SK-N-SH (cell line): Measurements from ENCODE around the gene WNT1. TPM values are rescaled to one million over a fixed set of nuclear protein-coding genes. Genes with fewer than 3 reads are reported as not detected.

Source experiments
- CTCF ChIA-PET: fragments of 300-600, 350-600 bp; formaldehyde crosslinking; extraction: SDS; loops from one replicate; lab custom pipeline; 2021; lab: Yijun Ruan, JAX
- POLR2A ChIA-PET: fragments of 350-600 bp; sonication (Branson Sonifier 250); formaldehyde crosslinking; extraction: SDS; loops from one replicate; lab custom pipeline; 2020; ENCODE audit warnings: antibody characterized with exemption, inconsistent platforms; lab: Yijun Ruan, JAX
- DNase-seq: peaks from one replicate; pipeline ENCODE4 v3.0.0; 2012
- H2AFZ ChIP-seq: fragments of 200-600 bp; sonication (generic); 2 replicates; pipeline ENCODE4 v1.8.1; 2016; ENCODE audit warnings: antibody characterized with exemption, mild to moderate bottlenecking, low read depth
- H3F3A ChIP-seq: fragments of 200-600 bp; sonication (generic); replicated peaks from 2 replicates; pipeline ENCODE3; 2016; ENCODE audit warnings: antibody characterized with exemption, mild to moderate bottlenecking; ENCODE audit not compliant: insufficient read depth
- H3K27ac ChIP-seq, 2 experiments: fragments of 200-500 bp in 1 of 2; fragments of 200-600 bp in 1 of 2; sonication (Bioruptor generic) in 1 of 2; sonication (generic), shearing (Covaris generic) in 1 of 2; 2 replicates each; pipeline versions ENCODE4 v1.5.1 to v1.6.1; 2014 to 2016; ENCODE audit warnings: low read depth in 2 of 2, inconsistent platforms in 1 of 2, low read length in 1 of 2, mild to moderate bottlenecking in 1 of 2, mixed read lengths in 1 of 2
- H3K27me3 ChIP-seq: fragments of 200-600 bp; sonication (generic), shearing (Covaris generic); 2 replicates; pipeline ENCODE4 v1.6.1; 2016; ENCODE audit warnings: mixed run types; ENCODE audit not compliant: insufficient read depth
- H3K36me3 ChIP-seq, 2 experiments: fragments of 200-500 bp in 1 of 2; fragments of 200-600 bp in 1 of 2; sonication (Bioruptor generic) in 1 of 2; sonication (generic) in 1 of 2; replicated peaks in 1 of 2; 2 replicates each; pipeline versions ENCODE3 to v1.5.1; 2014 to 2016; ENCODE audit warnings: low read length in 1 of 2, mild to moderate bottlenecking in 1 of 2; ENCODE audit not compliant: insufficient read depth in 2 of 2, control insufficient read depth in 1 of 2
- H3K4me1 ChIP-seq, 2 experiments: fragments of 200-500 bp in 1 of 2; fragments of 200-600 bp in 1 of 2; sonication (Bioruptor generic) in 1 of 2; sonication (generic), shearing (Covaris generic) in 1 of 2; 2 replicates each; pipeline versions ENCODE4 v1.5.1 to v1.6.1; 2014 to 2016; ENCODE audit warnings: low read depth in 1 of 2, low read length in 1 of 2, mixed run types in 1 of 2; ENCODE audit not compliant: insufficient read depth in 2 of 2, control insufficient read depth in 1 of 2
- H3K4me2 ChIP-seq: fragments of 200-600 bp; sonication (generic), shearing (Covaris generic); 2 replicates; pipeline ENCODE4 v1.6.1; 2017; ENCODE audit warnings: mixed run types
- H3K4me3 ChIP-seq, 2 experiments: fragments of 200-500 bp in 1 of 2; fragments of 200-600 bp in 1 of 2; sonication (Bioruptor generic) in 1 of 2; sonication (generic), shearing (Covaris generic) in 1 of 2; 2 replicates each; pipeline versions ENCODE4 v1.5.1 to v1.8.1; 2014 to 2016; ENCODE audit warnings: low read depth in 2 of 2, inconsistent platforms in 1 of 2, low read length in 1 of 2, mild to moderate bottlenecking in 1 of 2, mixed read lengths in 1 of 2, moderate library complexity in 1 of 2
- H3K79me2 ChIP-seq: fragments of 200-600 bp; sonication (generic); 2 replicates; pipeline ENCODE4 v1.8.1; 2017; ENCODE audit warnings: mild to moderate bottlenecking; ENCODE audit not compliant: insufficient read depth
- H3K9ac ChIP-seq: fragments of 200-600 bp; sonication (generic); 2 replicates; pipeline ENCODE4 v1.6.1; 2017; ENCODE audit warnings: mixed run types
- H3K9me2 ChIP-seq: fragments of 200-600 bp; sonication (generic); 2 replicates; pipeline ENCODE4 v1.6.1; 2017; ENCODE audit warnings: mixed run types
- H3K9me3 ChIP-seq: fragments of 200-600 bp; sonication (generic); 2 replicates; pipeline ENCODE4 v1.6.1; 2017; ENCODE audit warnings: mixed run types, mild to moderate bottlenecking, moderate library complexity
- H4K20me1 ChIP-seq: fragments of 200-600 bp; sonication (generic); 2 replicates; pipeline ENCODE4 v1.6.1; 2017; ENCODE audit warnings: mild to moderate bottlenecking, mixed run types; ENCODE audit not compliant: insufficient read depth
- CHD2 ChIP-seq: fragments of 150-350 bp; IDR thresholded peaks from 2 replicates; pipeline ENCODE4 v1.6.1; 2018; ENCODE audit warnings: low read length; ENCODE audit not compliant: partially characterized antibody
- ELF1 ChIP-seq: IDR thresholded peaks from 2 replicates; pipeline ENCODE4 v1.4.0; 2012
- GABPA ChIP-seq: IDR thresholded peaks from 2 replicates; pipeline ENCODE4 v1.4.0; 2012; ENCODE audit warnings: low read depth, mild to moderate bottlenecking
- MXI1 ChIP-seq: IDR thresholded peaks from 2 replicates; pipeline ENCODE4 v1.6.1; 2012; ENCODE audit warnings: mild to moderate bottlenecking, low read depth, low read length, improper control_type of control experiment
- NFIC ChIP-seq: IDR thresholded peaks from 2 replicates; pipeline ENCODE4 v1.4.0; 2012; ENCODE audit warnings: borderline replicate concordance
- PBX3 ChIP-seq: IDR thresholded peaks from 2 replicates; pipeline ENCODE4; 2012
- POLR2AphosphoS5 ChIP-seq: IDR thresholded peaks from 2 replicates; pipeline ENCODE4 v1.6.1; 2012; ENCODE audit warnings: low read depth, low read length
- SIN3A ChIP-seq: IDR thresholded peaks from 2 replicates; pipeline ENCODE4 v1.6.1; 2012; ENCODE audit warnings: low read depth, mild to moderate bottlenecking, low read length, moderate library complexity, borderline replicate concordance
- SMC3 ChIP-seq: IDR thresholded peaks from 2 replicates; pipeline ENCODE4 v1.6.1; 2012; ENCODE audit warnings: low read depth, low read length, improper control_type of control experiment
- TAF1 ChIP-seq: IDR thresholded peaks from 2 replicates; pipeline ENCODE4 v1.6.1; 2012; ENCODE audit warnings: low read depth, mild to moderate bottlenecking, low read length, moderate library complexity, borderline replicate concordance
- YY1 ChIP-seq: IDR thresholded peaks from 2 replicates; pipeline ENCODE4 v1.4.0; 2012; ENCODE audit warnings: low read depth, mild to moderate bottlenecking
- WGBS: methylation state at CpG from one replicate; pipeline ENCODE4 v1.1.6; 2017; ENCODE audit warnings: low lambda C conversion rate; 5-methylcytosine and 5-hydroxymethylcytosine counted together
- polyA plus RNA-seq, 3 experiments: library from polyadenylated mRNA; depleted of rRNA; stranded (reverse); fragments of >200 nt; gene quantifications; 2 replicates each; pipeline ENCODE4 v1.2.3, GENCODE V29; 2012
- TF ChIP-seq, protein P1 (sequence below): fragments of 200-600 bp; sonication (generic); IDR thresholded peaks from 2 replicates; pipeline ENCODE4 v1.6.1; 2017; ENCODE audit warnings: antibody characterized with exemption, mild to moderate bottlenecking, moderate library complexity
- TF ChIP-seq, protein P2 (sequence below): IDR thresholded peaks from 2 replicates; pipeline ENCODE4 v1.4.0; 2012; ENCODE audit warnings: low read depth, borderline replicate concordance
- TF ChIP-seq, protein P3 (sequence below): IDR thresholded peaks from 2 replicates; pipeline ENCODE4 v1.4.0; 2012; ENCODE audit warnings: low read depth

Gene WNT1
- polyA plus RNA-seq, 1 of the 3 experiments (the other 2 are of a cell fraction): not detected

DNA sequence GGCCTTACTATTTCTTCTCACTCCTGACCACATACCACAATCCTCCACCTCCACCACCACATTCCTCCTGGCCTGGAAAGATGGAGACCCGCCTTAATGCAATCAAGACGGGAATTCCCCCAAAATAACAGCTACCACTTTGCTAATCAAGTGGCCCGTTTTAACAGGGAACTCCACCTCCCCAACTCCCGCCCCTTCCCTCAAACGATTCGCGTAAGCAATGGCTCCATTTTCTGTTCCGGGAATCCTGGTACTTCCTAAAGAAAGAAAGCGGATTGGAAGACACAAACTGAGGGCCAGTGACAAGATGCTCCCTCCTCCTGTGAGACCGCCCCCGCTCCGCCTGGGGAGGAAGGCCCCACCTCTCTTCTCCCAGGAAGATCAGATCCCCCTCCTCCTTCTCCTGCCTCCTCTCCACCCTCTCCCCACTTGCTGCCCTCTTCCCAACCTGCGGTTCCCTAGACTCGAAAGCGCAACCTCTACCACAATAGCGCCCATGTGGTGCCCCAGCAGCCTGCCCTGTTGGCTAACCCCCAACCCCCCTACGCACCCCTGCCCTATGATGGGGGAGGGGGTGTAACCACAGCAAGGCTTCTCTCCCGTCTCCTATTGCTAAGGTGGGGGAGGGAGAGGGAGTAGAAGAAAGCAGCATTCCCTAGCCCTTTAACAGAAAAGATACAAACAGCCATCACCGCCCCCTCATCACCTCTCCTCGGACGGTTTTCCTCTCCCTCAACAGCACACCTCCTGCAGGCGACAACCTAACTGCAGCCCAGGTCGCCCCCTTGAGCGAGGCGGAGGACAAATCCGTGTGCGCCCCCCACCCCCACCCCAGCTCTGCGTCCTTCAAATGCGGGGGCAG is 21.6 kb upstream of the WNT1 start:
- Histone ChIP-seq H3K4me2 (peak overlapping the region; percentile 70), H3K79me2 (peaks cover 58% of the 10 kb centered on the region), H3K4me1 (peaks cover 7 to 16% of the 10 kb centered on the region in 2 experiments; a peak in 3 of 4 replicates), H3K27ac (peak overlapping the region; percentile 87 to 90)
- POLR2A ChIA-PET: interaction anchor here (0.9 to 1.4 kb wide), 5 partner anchors 43 to 174 kb away, joined by 3 to 5 read pairs (median 4); partner anchors contain the start of genes PRKAG1, RHEBL1 and TUBA1B
- DNase-seq: peak; percentile 85
- TF ChIP-seq, protein P1, sequence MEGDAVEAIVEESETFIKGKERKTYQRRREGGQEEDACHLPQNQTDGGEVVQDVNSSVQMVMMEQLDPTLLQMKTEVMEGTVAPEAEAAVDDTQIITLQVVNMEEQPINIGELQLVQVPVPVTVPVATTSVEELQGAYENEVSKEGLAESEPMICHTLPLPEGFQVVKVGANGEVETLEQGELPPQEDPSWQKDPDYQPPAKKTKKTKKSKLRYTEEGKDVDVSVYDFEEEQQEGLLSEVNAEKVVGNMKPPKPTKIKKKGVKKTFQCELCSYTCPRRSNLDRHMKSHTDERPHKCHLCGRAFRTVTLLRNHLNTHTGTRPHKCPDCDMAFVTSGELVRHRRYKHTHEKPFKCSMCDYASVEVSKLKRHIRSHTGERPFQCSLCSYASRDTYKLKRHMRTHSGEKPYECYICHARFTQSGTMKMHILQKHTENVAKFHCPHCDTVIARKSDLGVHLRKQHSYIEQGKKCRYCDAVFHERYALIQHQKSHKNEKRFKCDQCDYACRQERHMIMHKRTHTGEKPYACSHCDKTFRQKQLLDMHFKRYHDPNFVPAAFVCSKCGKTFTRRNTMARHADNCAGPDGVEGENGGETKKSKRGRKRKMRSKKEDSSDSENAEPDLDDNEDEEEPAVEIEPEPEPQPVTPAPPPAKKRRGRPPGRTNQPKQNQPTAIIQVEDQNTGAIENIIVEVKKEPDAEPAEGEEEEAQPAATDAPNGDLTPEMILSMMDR: 0 out of 2 replicates have a peak, but pooled peaks have one; percentile 21
- 0 out of 2 replicates have a peak, but pooled peaks have one; percentile 33 for TF ChIP-seq TAF1
- TF ChIP-seq NFIC: no peak
- peak; percentile 27; the same call in 1 of the 2 replicates for TF ChIP-seq PBX3
- TF ChIP-seq MXI1: peak; percentile 70; the same call in 1 of the 2 replicates
- TF ChIP-seq, protein P2, sequence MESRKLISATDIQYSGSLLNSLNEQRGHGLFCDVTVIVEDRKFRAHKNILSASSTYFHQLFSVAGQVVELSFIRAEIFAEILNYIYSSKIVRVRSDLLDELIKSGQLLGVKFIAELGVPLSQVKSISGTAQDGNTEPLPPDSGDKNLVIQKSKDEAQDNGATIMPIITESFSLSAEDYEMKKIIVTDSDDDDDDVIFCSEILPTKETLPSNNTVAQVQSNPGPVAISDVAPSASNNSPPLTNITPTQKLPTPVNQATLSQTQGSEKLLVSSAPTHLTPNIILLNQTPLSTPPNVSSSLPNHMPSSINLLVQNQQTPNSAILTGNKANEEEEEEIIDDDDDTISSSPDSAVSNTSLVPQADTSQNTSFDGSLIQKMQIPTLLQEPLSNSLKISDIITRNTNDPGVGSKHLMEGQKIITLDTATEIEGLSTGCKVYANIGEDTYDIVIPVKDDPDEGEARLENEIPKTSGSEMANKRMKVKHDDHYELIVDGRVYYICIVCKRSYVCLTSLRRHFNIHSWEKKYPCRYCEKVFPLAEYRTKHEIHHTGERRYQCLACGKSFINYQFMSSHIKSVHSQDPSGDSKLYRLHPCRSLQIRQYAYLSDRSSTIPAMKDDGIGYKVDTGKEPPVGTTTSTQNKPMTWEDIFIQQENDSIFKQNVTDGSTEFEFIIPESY: no peak; the same call in 1 of the 2 replicates
- TF ChIP-seq POLR2AphosphoS5: peak; percentile 50; the same call in 1 of the 2 replicates
- no peak for TF ChIP-seq SMC3
- TF ChIP-seq SIN3A: 0 out of 2 replicates have a peak, but pooled peaks have one; percentile 31
- peak; percentile 48 for TF ChIP-seq GABPA
- peak; percentile 33 for TF ChIP-seq CHD2
- peak; percentile 77 for TF ChIP-seq ELF1
- TF ChIP-seq YY1: peak; percentile 57; the same call in 1 of the 2 replicates
- TF ChIP-seq, protein P3, sequence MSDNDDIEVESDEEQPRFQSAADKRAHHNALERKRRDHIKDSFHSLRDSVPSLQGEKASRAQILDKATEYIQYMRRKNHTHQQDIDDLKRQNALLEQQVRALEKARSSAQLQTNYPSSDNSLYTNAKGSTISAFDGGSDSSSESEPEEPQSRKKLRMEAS: peak; percentile 31; the same call in 1 of the 2 replicates
- TF ChIP-seq, all 33 proteins: peak for 11
- H2AFZ ChIP-seq: peak overlapping the region; percentile 81; the same call in 1 of the 2 replicates
- H3K4me3 ChIP-seq: peak overlapping the region; percentile 83 to 96
- peaks cover 32 to 34% of the 10 kb centered on the region in 2 experiments for H3K36me3 ChIP-seq
- CTCF ChIA-PET: interaction anchor here (0.7 to 5.5 kb wide), 12 partner anchors 10 to 143 kb away, joined by 3 to 52 read pairs (median 6); partner anchors contain the start of genes WNT1 and WNT10B
- H3K9me3 ChIP-seq: no peaks in the 10 kb centered on the region
- 1% methylated on average over 27 of the region's 29 CpGs for WGBS
- H3K9ac ChIP-seq: peak overlapping the region; percentile 92
- H3K27me3 ChIP-seq: no peaks in the 10 kb centered on the region
- peaks cover 11% of the 10 kb centered on the region for H3F3A ChIP-seq
- peaks cover 45% of the 10 kb centered on the region for H4K20me1 ChIP-seq
- no peaks in the 10 kb centered on the region for H3K9me2 ChIP-seq
